ENCODE data around the gene CELF5. TPM values are rescaled to one million over a fixed set of nuclear protein-coding genes. Genes with fewer than 3 reads are reported as not detected.
A peak's percentile ranks its signal among the peaks of the same experiment; 100 is the strongest.

CELF5 gene
- total and polyA plus RNA-seq, 9 of the 15 experiments (the other 6 are each of a cell fraction or from before 2014, with no cell fraction given): 0.01 to 0.56 (median 0.22) TPM

DNA sequence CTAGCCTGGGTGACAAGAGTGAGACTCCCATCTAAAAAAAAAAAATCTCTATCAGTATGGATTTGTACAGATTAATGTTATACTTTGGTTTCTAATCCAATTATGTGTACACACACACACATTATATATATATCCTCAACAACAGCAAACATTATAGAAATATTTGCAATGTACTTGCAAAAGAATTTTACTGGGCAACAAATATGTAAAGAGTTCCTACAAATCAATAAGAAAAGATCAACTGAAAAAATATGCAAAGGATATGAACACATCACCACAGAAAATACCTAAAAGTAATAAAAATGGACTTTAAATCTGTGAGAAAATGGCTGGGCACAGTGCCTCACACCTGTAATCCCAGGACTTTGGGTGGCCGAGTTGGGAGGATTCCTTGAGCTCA is 101.0 kb downstream of the CELF5 start:
- Histone ChIP-seq H3K79me2 (ENCODE audit: control insufficient read depth, insufficient read depth, low read length) (no peaks in the 10 kb centered on the region), H3K9me1 (ENCODE audit: control insufficient read depth, insufficient read depth, low read length) (no peaks in the 10 kb centered on the region), H3K9ac (ENCODE audit: insufficient read depth in 1 of 2, low read depth in 2 of 2, low read length in 2 of 2) (no peak overlapping the region), H3K27me3 (ENCODE audit: control insufficient read depth in 2 of 2, insufficient read depth in 2 of 2, low read length in 2 of 2) (peaks cover 5 to 6% of the 10 kb centered on the region in 2 experiments; a peak in 3 of 5 replicates), H3K4me1 (replicated peaks in 1 of 2; ENCODE audit: control insufficient read depth in 2 of 2, insufficient read depth in 2 of 2, low read length in 2 of 2) (peaks cover 0 to under 1% of the 10 kb centered on the region in 2 experiments; a peak in 2 of 5 replicates), H3K36me3 (ENCODE audit: control insufficient read depth, insufficient read depth, low read length) (no peaks in the 10 kb centered on the region), H3K9me3 (replicated peaks; ENCODE audit: control insufficient read depth, insufficient read depth, low read depth, low read length) (no peaks in the 10 kb centered on the region; the same call in 1 of the 2 replicates), H3K4me3 (no peak overlapping the region), H3K27ac (ENCODE audit: extremely low read depth, low read depth, low read length) (no peak overlapping the region), H3K4me2 (ENCODE audit: insufficient read depth, low read length) (no peak overlapping the region), H4K20me1 (replicated peaks; ENCODE audit: control insufficient read depth, insufficient read depth, low read length) (peaks cover 5% of the 10 kb centered on the region; the same call in 1 of the 2 replicates), H2AFZ (ENCODE audit: low read depth, low read length) (no peak overlapping the region)
- WGBS (ENCODE audit: insufficient coverage, low coverage, missing lambda C conversion rate): 29% methylated on average over 1 of the region's 1 CpG
- ATAC-seq: no peak
- no peak for FAIRE-seq
- DNase-seq (ENCODE audit: extremely low read depth in 1 of 4, low spot score in 3 of 4): no peak
- ChIA-PET POLR2A (no interaction called here), CTCF (ENCODE audit: low intra/inter-chr PET ratio) (interaction anchor here (1.0 to 3.2 kb wide), 2 partner anchors 159 to 381 kb away, joined by 3 to 33 read pairs; no protein-coding TSS in a partner anchor)
- in situ Hi-C loops (cut with MboI) (loop anchor here (5.0 to 10.0 kb wide), 2 partner anchors 147 to 379 kb away; partner anchors contain the start of genes PIP5K1C and TJP3), intact Hi-C loops (cut with micrococcal nuclease) (loop anchor here (10.0 kb wide), 1 partner anchor 379 kb away; the partner anchor contains the start of genes PIP5K1C and TJP3)
- peak; percentile 60 for TF ChIP-seq RBM25 (IDR thresholded peaks at IDR 0.05; ENCODE audit: low read depth, low read length, severe bottlenecking)
- TF ChIP-seq NBN (IDR thresholded peaks at IDR 0.05; ENCODE audit: low read depth): no peak
- TF ChIP-seq KDM1A (IDR thresholded peaks at IDR 0.05): peak in 1 of 2 experiments; percentile 40; a peak in 1 of 4 replicates
- peak; percentile 65; the same call in 1 of the 2 replicates for TF ChIP-seq BCOR (IDR thresholded peaks at IDR 0.05)
- TF ChIP-seq CHAMP1 (IDR thresholded peaks at IDR 0.05): peak; percentile 71
- BruUV-seq (replicated peaks): no TSS peak

All from K562 (cell line).